Stomach (tissue), 4 donors: ENCODE data around the gene SLC38A9.
"Not testable (repeated sequence)": the region's sequence is repeated elsewhere in the genome, so short reads cannot be mapped to it uniquely, and the experiment has no call there.

Source experiments
- POLR2AphosphoS5 ChIP-seq, 3 donors: sonication (generic); formaldehyde crosslinking; IDR thresholded peaks; one replicate each; pipeline ENCODE4 v1.6.1; 2016; ENCODE audit warnings: antibody characterized with exemption in 3 of 3
- TF ChIP-seq, protein P1 (sequence below), 7 experiments: fragments of 450-650 bp in 4 of 7; fragments of 200-600 bp in 3 of 7; sonication (generic) in 3 of 7; IDR thresholded peaks; one replicate each; pipeline ENCODE4 v1.5.1; 2016 to 2019; ENCODE audit warnings: antibody characterized with exemption in 7 of 7, control low read depth in 2 of 7, mild to moderate bottlenecking in 1 of 7

DNA sequence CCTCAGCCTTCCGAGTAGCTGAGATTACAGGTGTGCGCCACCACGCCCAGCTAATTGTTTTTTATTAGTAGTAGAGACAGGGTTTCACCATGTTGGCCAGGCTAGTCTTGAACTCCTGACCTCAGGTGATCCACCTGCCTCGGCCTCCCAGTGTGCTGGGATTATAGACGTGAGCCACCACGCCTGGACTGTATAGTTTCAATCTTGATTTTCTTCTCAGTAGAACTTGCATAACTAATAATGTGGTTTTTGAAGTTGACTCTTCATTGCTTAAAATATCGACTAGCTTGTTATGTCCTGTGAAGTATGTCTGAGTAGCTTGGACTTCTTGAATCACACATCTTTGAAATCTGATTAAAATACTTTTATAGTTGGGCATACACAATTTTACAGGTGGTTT lies 49.6 kb upstream of the SLC38A9 start:
- TF ChIP-seq, protein P1, sequence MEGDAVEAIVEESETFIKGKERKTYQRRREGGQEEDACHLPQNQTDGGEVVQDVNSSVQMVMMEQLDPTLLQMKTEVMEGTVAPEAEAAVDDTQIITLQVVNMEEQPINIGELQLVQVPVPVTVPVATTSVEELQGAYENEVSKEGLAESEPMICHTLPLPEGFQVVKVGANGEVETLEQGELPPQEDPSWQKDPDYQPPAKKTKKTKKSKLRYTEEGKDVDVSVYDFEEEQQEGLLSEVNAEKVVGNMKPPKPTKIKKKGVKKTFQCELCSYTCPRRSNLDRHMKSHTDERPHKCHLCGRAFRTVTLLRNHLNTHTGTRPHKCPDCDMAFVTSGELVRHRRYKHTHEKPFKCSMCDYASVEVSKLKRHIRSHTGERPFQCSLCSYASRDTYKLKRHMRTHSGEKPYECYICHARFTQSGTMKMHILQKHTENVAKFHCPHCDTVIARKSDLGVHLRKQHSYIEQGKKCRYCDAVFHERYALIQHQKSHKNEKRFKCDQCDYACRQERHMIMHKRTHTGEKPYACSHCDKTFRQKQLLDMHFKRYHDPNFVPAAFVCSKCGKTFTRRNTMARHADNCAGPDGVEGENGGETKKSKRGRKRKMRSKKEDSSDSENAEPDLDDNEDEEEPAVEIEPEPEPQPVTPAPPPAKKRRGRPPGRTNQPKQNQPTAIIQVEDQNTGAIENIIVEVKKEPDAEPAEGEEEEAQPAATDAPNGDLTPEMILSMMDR (IDR thresholded peaks at IDR 0.05), result not testable (repeated sequence)
- TF ChIP-seq POLR2AphosphoS5 (IDR thresholded peaks at IDR 0.05), result not testable (repeated sequence)
